Esophagus squamous epithelium (tissue), 4 donors: ENCODE measurements around the gene PPRC1.

Experiments used
- CTCF ChIP-seq, 6 experiments: fragments of 450-650 bp in 4 of 6; fragments of 200-600 bp in 2 of 6; sonication (generic) in 2 of 6; IDR thresholded peaks; one replicate each; pipeline ENCODE4 v1.5.1; 2016 to 2019; ENCODE audit warnings: antibody characterized with exemption in 6 of 6, mild to moderate bottlenecking in 4 of 6, moderate library complexity in 4 of 6
- POLR2A ChIP-seq, 4 donors: fragments of 450-650 bp; IDR thresholded peaks; one replicate each; pipeline ENCODE4 v1.6.1; 2017; ENCODE audit warnings: antibody characterized with exemption in 4 of 4, mild to moderate bottlenecking in 4 of 4, moderate library complexity in 3 of 4

DNA sequence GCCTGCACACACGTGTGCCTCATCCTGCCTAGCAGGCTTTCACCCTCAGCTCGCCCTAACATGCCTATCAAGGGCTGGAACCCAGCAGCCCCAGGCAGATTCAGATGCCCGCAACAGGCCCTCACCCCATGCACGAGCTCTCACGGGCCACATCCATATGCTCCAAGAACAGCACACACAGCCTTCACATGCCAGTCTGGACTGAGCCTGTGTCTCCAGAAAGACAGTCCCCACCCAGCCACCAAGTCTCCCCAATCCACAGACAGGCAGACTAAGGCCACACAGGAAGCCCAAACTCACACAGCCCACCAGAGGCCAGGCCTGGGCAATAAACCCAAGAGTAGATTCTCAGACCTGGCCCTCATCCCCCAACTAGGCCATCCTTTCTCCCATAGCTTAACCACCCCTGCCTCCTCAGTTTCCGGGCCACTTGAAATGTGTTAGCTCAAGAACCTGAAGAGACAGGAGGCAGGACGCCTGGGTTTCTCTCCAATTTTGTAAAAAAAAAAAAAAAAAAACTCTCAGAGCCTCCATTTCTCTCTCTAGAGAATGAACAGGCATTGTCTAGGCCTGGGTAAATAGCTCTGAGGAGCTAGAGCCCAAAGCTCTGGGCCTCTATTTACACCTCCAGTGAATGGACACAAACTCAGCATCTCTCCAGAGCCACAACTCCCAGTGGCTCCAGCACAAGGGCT lies 19.4 kb upstream of the PPRC1 start:
- TF ChIP-seq POLR2A (IDR thresholded peaks at IDR 0.05) = no peak
- TF ChIP-seq CTCF (IDR thresholded peaks at IDR 0.05) = no peak
